GM12878 (cell line): ENCODE measurements around the gene UBE2E2.

ENCODE experiments used
- BRCA1 ChIP-seq: IDR thresholded peaks from 2 replicates; pipeline ENCODE4 v1.6.1; 2011; ENCODE audit warnings: low read depth, low read length, improper control_type of control experiment
- CREB1 ChIP-seq: IDR thresholded peaks from 2 replicates; pipeline ENCODE4 v1.6.1; 2012; ENCODE audit warnings: low read depth, mild to moderate bottlenecking, inconsistent platforms
- GABPA ChIP-seq: IDR thresholded peaks from 2 replicates; pipeline ENCODE4 v1.6.1; 2014; ENCODE audit warnings: antibody characterized with exemption, low read depth, mild to moderate bottlenecking, inconsistent platforms
- MYC ChIP-seq: IDR thresholded peaks from 2 replicates; pipeline ENCODE4 v1.6.1; 2011; ENCODE audit warnings: mild to moderate bottlenecking, low read length, moderate library complexity, inconsistent platforms; ENCODE audit not compliant: insufficient read depth, insufficient replicate concordance, insufficient read length, severe bottlenecking
- POLR2A ChIP-seq: IDR thresholded peaks from 2 replicates; pipeline ENCODE4 v1.6.1; 2011; ENCODE audit warnings: low read depth, mild to moderate bottlenecking, low read length
- POLR2AphosphoS5 ChIP-seq: IDR thresholded peaks from 2 replicates; pipeline ENCODE4 v1.6.1; 2011; ENCODE audit warnings: mild to moderate bottlenecking, low read length, inconsistent platforms
- RB1 ChIP-seq: fragments of 450-650 bp; formaldehyde crosslinking; IDR thresholded peaks from 2 replicates; pipeline ENCODE4 v1.6.1; 2017; ENCODE audit warnings: mild to moderate bottlenecking, borderline replicate concordance
- RCOR1 ChIP-seq: conservative IDR thresholded peaks from 2 replicates; pipeline ENCODE4 v1.6.1; 2012; ENCODE audit warnings: low read depth, low read length, improper control_type of control experiment
- SMAD1 ChIP-seq: fragments of 450-650 bp; IDR thresholded peaks from 2 replicates; pipeline ENCODE4 v1.6.1; 2018; ENCODE audit warnings: mild to moderate bottlenecking, low read depth; ENCODE audit not compliant: partially characterized antibody
- SP1 ChIP-seq: IDR thresholded peaks from one replicate; pipeline ENCODE4 v1.6.1; 2011; ENCODE audit warnings: low read depth, low read length
- YY1 ChIP-seq: IDR thresholded peaks from 2 replicates; pipeline ENCODE4 v1.6.1; 2011; ENCODE audit warnings: low read depth, mild to moderate bottlenecking, low read length
- TF ChIP-seq, protein P1 (sequence below), 3 experiments: IDR thresholded peaks in 2 of 3; conservative IDR thresholded peaks in 1 of 3; 2 replicates each; pipeline ENCODE4 v1.5.1; 2011; ENCODE audit warnings: low read depth in 3 of 3, low read length in 3 of 3, mild to moderate bottlenecking in 3 of 3, control low read depth in 2 of 3, moderate library complexity in 2 of 3, inconsistent platforms in 1 of 3, mixed read lengths in 1 of 3; ENCODE audit not compliant: control insufficient read depth in 2 of 3, insufficient read depth in 1 of 3; ENCODE audit errors: extremely low read depth in 1 of 3
- TF ChIP-seq, protein P2 (sequence below): IDR thresholded peaks from 2 replicates; pipeline ENCODE4 v1.6.1; 2011; ENCODE audit warnings: low read depth, low read length, improper control_type of control experiment, borderline replicate concordance
- TF ChIP-seq, protein P3 (sequence below): fragments of 450-650 bp; formaldehyde crosslinking; IDR thresholded peaks from 2 replicates; pipeline ENCODE4 v1.4.0; 2022; ENCODE audit warnings: mild to moderate bottlenecking, moderate library complexity

DNA sequence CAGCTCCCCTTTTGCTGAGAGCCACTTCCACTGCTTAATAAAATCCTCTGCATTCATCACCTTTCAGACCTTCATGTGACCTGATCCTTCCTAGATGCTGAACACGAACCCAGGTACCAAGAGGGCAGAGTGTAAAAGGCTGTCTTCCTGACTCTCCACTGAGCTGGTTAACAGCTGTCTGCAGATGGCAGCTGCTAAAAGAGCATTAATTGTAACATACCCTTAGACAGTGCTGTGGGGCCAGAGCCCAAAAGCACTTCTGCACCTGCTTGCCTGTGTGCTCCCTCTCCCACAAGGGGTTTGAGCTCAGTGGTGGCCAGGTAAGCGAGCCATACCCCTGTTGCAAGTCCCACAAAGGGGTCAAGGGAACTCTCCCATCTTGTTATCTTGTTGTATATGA is 187.3 kb downstream of the UBE2E2 start:
- TF ChIP-seq RB1 (no peak), SP1 (no peak), YY1 (no peak), CREB1 (no peak), POLR2A (no peak), POLR2AphosphoS5 (no peak), MYC (no peak), RCOR1 (no peak), GABPA (no peak), SMAD1 (no peak), BRCA1 (no peak)
- TF ChIP-seq, protein P1, sequence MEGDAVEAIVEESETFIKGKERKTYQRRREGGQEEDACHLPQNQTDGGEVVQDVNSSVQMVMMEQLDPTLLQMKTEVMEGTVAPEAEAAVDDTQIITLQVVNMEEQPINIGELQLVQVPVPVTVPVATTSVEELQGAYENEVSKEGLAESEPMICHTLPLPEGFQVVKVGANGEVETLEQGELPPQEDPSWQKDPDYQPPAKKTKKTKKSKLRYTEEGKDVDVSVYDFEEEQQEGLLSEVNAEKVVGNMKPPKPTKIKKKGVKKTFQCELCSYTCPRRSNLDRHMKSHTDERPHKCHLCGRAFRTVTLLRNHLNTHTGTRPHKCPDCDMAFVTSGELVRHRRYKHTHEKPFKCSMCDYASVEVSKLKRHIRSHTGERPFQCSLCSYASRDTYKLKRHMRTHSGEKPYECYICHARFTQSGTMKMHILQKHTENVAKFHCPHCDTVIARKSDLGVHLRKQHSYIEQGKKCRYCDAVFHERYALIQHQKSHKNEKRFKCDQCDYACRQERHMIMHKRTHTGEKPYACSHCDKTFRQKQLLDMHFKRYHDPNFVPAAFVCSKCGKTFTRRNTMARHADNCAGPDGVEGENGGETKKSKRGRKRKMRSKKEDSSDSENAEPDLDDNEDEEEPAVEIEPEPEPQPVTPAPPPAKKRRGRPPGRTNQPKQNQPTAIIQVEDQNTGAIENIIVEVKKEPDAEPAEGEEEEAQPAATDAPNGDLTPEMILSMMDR (IDR thresholded peaks at IDR 0.05 in 2 of 3, conservative IDR thresholded peaks at IDR 0.05 in 1 of 3; ENCODE audit: control insufficient read depth in 2 of 3, extremely low read depth in 1 of 3, insufficient read depth in 1 of 3, low read depth in 3 of 3, low read length in 3 of 3): no peak
- TF ChIP-seq, protein P2, sequence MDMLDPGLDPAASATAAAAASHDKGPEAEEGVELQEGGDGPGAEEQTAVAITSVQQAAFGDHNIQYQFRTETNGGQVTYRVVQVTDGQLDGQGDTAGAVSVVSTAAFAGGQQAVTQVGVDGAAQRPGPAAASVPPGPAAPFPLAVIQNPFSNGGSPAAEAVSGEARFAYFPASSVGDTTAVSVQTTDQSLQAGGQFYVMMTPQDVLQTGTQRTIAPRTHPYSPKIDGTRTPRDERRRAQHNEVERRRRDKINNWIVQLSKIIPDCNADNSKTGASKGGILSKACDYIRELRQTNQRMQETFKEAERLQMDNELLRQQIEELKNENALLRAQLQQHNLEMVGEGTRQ: no peak
- TF ChIP-seq, protein P3, sequence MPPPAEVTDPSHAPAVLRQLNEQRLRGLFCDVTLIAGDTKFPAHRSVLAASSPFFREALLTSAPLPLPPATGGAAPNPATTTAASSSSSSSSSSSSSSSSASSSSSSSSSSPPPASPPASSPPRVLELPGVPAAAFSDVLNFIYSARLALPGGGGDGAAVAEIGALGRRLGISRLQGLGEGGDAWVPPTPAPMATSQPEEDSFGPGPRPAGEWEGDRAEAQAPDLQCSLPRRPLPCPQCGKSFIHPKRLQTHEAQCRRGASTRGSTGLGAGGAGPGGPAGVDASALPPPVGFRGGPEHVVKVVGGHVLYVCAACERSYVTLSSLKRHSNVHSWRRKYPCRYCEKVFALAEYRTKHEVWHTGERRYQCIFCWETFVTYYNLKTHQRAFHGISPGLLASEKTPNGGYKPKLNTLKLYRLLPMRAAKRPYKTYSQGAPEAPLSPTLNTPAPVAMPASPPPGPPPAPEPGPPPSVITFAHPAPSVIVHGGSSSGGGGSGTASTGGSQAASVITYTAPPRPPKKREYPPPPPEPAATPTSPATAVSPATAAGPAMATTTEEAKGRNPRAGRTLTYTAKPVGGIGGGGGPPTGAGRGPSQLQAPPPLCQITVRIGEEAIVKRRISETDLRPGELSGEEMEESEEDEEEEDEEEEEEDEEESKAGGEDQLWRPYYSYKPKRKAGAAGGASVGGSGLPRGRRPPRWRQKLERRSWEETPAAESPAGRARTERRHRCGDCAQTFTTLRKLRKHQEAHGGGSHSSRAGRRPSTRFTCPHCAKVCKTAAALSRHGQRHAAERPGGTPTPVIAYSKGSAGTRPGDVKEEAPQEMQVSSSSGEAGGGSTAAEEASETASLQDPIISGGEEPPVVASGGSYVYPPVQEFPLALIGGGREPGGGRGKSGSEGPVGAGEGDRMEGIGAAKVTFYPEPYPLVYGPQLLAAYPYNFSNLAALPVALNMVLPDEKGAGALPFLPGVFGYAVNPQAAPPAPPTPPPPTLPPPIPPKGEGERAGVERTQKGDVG (CRISPR knock-in tag): no peak
